Colonic mucosa (tissue), 4 donors: ENCODE results near the gene STXBP4. TPM values are rescaled to one million over a fixed set of nuclear protein-coding genes. Genes with fewer than 3 reads are reported as not detected.

Experiments
- DNase-seq: peaks from one replicate; pipeline ENCODE4 v3.0.0-alpha.2; 2020
- H3K27ac ChIP-seq: fragments of 200-600 bp; one replicate; pipeline ENCODE4 v1.8.0; 2021
- H3K27me3 ChIP-seq: fragments of 200-600 bp; one replicate; pipeline ENCODE4 v1.8.0; 2021
- H3K36me3 ChIP-seq: fragments of 200-600 bp; one replicate; pipeline ENCODE4 v1.8.0; 2021
- H3K4me1 ChIP-seq: fragments of 200-600 bp; one replicate; pipeline ENCODE4 v1.8.0; 2021; ENCODE audit warnings: mild to moderate bottlenecking
- H3K4me3 ChIP-seq: fragments of 200-600 bp; one replicate; pipeline ENCODE4 v1.8.0; 2021
- H3K9ac ChIP-seq, 2 donors: one replicate each; pipeline ENCODE4 v1.7.0; 2013; ENCODE audit warnings: control low read depth in 2 of 2, low read depth in 2 of 2, low read length in 2 of 2
- H3K9me3 ChIP-seq: fragments of 200-600 bp; one replicate; pipeline ENCODE4 v1.8.0; 2021
- CTCF ChIP-seq: fragments of 200-600 bp; IDR thresholded peaks from one replicate; pipeline ENCODE4 v1.8.0; 2022; ENCODE audit warnings: antibody characterized with exemption, mild to moderate bottlenecking
- intact Hi-C: fragments of 100-400 bp; cut with DNase I; formaldehyde crosslinking; loops from one replicate; pipeline ENCODE4 v1.14.1; 2022
- total RNA-seq, 2 donors: library from RNA; stranded (reverse); fragmentation: NEBNext Ultra II Directional in 1 of 2; extraction: Animal tissue kit (Norgen Biotek cat#: 25700) in 1 of 2; gene quantifications; one replicate each; pipeline ENCODE4 v1.2.1, GENCODE V29; 2021
- donor health status: healthy.
- donor health status: DM: no; HTN: no; CAD: no.
- donor health status: DM: no; HTN: no; CAD: no.

STXBP4 gene
- total RNA-seq, 2 donors from 2014 or later: 6.2 to 6.6 TPM

GRCh38 chr17:55186937-55187770, 218.6 kb downstream of the STXBP4 start:
- Histone ChIP-seq H3K27me3 (no peaks in the 10 kb centered on the region), H3K27ac (no peak overlapping the region), H3K36me3 (no peaks in the 10 kb centered on the region), H3K4me3 (no peak overlapping the region), H3K4me1 (no peaks in the 10 kb centered on the region), H3K9me3 (no peaks in the 10 kb centered on the region), H3K9ac (no peak overlapping the region)
- TF ChIP-seq CTCF: no peak
- intact Hi-C loops: no loop called here
- DNase-seq: no peak

- intact Hi-C loops: no loop called here
- Histone ChIP-seq H3K9me3 (no peaks in the 10 kb centered on the region), H3K27me3 (no peaks in the 10 kb centered on the region), H3K9ac (no peak overlapping the region), H3K4me1 (no peaks in the 10 kb centered on the region), H3K4me3 (no peak overlapping the region), H3K36me3 (no peaks in the 10 kb centered on the region), H3K27ac (no peak overlapping the region)
- TF ChIP-seq CTCF: no peak
- DNase-seq: no peak
Observed at GRCh38 chr17:55190748-55191147, 222.2 kb downstream of the STXBP4 start.

- no peak for DNase-seq
- no peaks in the 10 kb centered on the region for H3K27me3 ChIP-seq
- H3K36me3 ChIP-seq: no peaks in the 10 kb centered on the region
- H3K4me3 ChIP-seq: no peak overlapping the region
- no peak overlapping the region for H3K9ac ChIP-seq
- intact Hi-C loops: no loop called here
- TF ChIP-seq CTCF: no peak
- H3K27ac ChIP-seq: no peak overlapping the region
- H3K4me1 ChIP-seq: no peaks in the 10 kb centered on the region
- no peaks in the 10 kb centered on the region for H3K9me3 ChIP-seq
Observed at GRCh38 chr17:55198690-55199370, 230.3 kb downstream of the STXBP4 start.

GRCh38 chr17:55200904-55201303, 232.3 kb downstream of the STXBP4 start:
- intact Hi-C loops: no loop called here
- H3K27ac ChIP-seq: no peak overlapping the region
- no peaks in the 10 kb centered on the region for H3K4me1 ChIP-seq
- no peaks in the 10 kb centered on the region for H3K27me3 ChIP-seq
- DNase-seq: no peak
- no peak overlapping the region for H3K9ac ChIP-seq
- H3K4me3 ChIP-seq: no peak overlapping the region
- no peaks in the 10 kb centered on the region for H3K36me3 ChIP-seq
- TF ChIP-seq CTCF: no peak
- no peaks in the 10 kb centered on the region for H3K9me3 ChIP-seq

GRCh38 chr17:55201308-55201932, 232.9 kb downstream of the STXBP4 start:
- no peak for DNase-seq
- no peak overlapping the region for H3K9ac ChIP-seq
- TF ChIP-seq CTCF: no peak
- H3K27me3 ChIP-seq: no peaks in the 10 kb centered on the region
- H3K36me3 ChIP-seq: no peaks in the 10 kb centered on the region
- H3K4me1 ChIP-seq: no peaks in the 10 kb centered on the region
- no peaks in the 10 kb centered on the region for H3K9me3 ChIP-seq
- intact Hi-C loops: no loop called here
- no peak overlapping the region for H3K4me3 ChIP-seq
- H3K27ac ChIP-seq: no peak overlapping the region
